Measurements from ENCODE around the gene STAT1.

DNA sequence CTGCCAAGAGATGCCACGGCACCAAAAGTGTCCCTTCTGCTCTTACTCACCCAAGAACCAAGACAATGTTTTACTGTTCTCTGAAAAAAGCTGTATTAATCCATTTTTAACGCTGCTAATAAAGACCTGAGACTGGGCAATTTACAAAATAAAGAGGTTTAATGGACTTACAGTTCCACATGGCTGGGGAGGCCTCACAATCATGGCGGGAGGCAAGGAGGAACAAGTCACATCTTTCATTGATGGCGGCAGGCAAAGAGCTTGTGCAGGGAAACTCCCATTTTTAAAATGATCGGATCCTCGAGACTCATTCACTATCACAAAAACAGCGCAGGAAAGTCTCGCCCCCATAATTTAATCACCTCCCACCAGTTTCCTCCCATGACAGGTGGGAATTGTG, 1.9 kb upstream of the STAT1 start:
- TF ChIP-seq, protein P1, sequence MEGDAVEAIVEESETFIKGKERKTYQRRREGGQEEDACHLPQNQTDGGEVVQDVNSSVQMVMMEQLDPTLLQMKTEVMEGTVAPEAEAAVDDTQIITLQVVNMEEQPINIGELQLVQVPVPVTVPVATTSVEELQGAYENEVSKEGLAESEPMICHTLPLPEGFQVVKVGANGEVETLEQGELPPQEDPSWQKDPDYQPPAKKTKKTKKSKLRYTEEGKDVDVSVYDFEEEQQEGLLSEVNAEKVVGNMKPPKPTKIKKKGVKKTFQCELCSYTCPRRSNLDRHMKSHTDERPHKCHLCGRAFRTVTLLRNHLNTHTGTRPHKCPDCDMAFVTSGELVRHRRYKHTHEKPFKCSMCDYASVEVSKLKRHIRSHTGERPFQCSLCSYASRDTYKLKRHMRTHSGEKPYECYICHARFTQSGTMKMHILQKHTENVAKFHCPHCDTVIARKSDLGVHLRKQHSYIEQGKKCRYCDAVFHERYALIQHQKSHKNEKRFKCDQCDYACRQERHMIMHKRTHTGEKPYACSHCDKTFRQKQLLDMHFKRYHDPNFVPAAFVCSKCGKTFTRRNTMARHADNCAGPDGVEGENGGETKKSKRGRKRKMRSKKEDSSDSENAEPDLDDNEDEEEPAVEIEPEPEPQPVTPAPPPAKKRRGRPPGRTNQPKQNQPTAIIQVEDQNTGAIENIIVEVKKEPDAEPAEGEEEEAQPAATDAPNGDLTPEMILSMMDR (conservative IDR thresholded peaks at IDR 0.05 in 1 of 2, IDR thresholded peaks at IDR 0.05 in 1 of 2; ENCODE audit: low read depth in 1 of 2, low read length in 2 of 2): no peak
- no peak for TF ChIP-seq EZH2 (IDR thresholded peaks at IDR 0.05; ENCODE audit: low read length, missing control alignments)
